NCI-H1048 (cell line): ENCODE data around the gene C8B.

Experiments used
- DNase-seq: peaks from one replicate; lab custom pipeline; 2025; lab: John Stamatoyannopoulos, UW

C8B gene

GRCh38 chr1:56898005-56898373 lies 67.8 kb downstream of the C8B start:
- DNase-seq: no peak

GRCh38 chr1:56897150-56898004 lies 68.4 kb downstream of the C8B start:
- no peak for DNase-seq

- DNase-seq: no peak
These were observed 71.8 kb downstream of the C8B start for GRCh38 chr1:56894014-56894413.

- no peak for DNase-seq
These were observed 75.6 kb downstream of the C8B start for GRCh38 chr1:56890229-56890628.

GRCh38 chr1:56881417-56881816 lies 84.4 kb downstream of the C8B start:
- no peak for DNase-seq

- DNase-seq: no peak
These were observed 85.0 kb downstream of the C8B start for GRCh38 chr1:56880774-56881173.
